Measurements from ENCODE around the gene TMIGD3.

TMIGD3 gene

DNA sequence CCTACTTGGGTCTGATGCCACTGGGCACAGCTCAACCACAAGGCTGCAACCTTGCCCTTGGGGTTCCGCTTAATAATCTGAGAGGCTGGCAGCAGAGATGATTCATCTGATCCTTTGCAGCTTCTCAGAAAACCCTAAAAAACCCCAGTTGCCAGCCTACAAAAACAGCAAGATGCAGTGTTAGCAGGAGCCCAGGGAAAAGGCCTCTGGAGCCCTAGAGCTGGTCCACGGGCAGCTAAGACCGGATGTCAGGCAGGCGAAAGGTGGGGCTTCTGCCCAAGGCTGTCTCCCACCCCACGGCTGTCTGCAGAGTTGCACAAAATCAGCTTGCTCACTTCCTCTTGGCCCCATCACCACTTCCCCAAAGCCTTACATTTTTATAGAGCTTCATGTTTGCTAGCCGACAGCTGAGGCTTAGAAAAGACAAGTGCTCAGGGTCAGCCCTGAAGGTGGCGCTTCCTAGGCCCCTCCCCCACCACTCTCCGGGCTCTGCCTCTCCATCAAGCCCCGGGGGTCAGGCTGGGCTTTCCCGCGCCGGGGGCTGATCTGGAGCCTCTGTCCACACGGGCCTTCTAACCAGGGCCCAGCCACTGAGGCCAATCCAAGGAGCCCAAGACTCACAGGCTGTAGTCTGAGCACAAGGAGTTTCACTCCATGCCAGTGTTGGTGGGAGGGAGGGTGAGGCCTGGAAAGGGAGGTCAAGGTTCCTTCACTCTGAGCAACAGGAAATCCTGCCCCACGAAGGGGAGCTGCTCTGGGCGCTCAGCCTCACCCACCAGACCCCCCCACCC is 4.2 kb upstream of the TMIGD3 start:
- TF ChIP-seq SUZ12 (IDR thresholded peaks at IDR 0.05; ENCODE audit: extremely low read depth, insufficient read depth, insufficient read length) (no peak), YY1 (IDR thresholded peaks at IDR 0.05; ENCODE audit: insufficient read depth, insufficient read length) (no peak), ZNF274 (IDR thresholded peaks at IDR 0.05; ENCODE audit: low read depth, low read length) (no peak)
- H3K9me3 ChIP-seq (ENCODE audit: insufficient read depth, low read length) = no peaks in the 10 kb centered on the region
- H3K4me3 ChIP-seq (ENCODE audit: insufficient read length, low read depth) = peak overlapping the region; percentile 51
- H3K36me3 ChIP-seq (ENCODE audit: insufficient read depth, insufficient read length, low read length) = no peaks in the 10 kb centered on the region
- H3K27me3 ChIP-seq (ENCODE audit: insufficient read depth, insufficient read length) = peaks cover 4% of the 10 kb centered on the region
- peak; percentile 61 for DNase-seq (ENCODE audit: low read depth, low spot score)
- peak overlapping the region; percentile 91 for H3K9ac ChIP-seq (ENCODE audit: insufficient read length, low read depth)
- H3K4me1 ChIP-seq (ENCODE audit: insufficient read depth, insufficient read length) = no peaks in the 10 kb centered on the region

DNA sequence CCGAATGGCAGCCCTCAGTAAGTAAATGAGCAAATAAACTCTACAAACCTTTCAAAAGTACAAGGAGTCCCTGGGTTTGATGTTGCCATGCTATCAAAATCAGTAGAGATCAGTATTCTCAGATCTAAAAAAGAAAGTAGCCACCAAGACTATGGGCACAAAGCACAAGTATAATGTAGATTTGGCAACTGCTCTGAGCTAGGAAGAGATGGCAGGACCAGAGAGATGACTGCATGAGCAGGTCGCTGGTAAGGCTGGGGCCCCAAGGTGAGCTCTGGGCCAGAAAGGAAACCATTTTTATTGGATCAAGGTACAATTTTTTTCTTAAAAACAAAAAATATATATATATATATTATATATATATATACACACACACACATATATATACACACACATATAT is 3.1 kb upstream of the TMIGD3 start:
- TF ChIP-seq YY1 (IDR thresholded peaks at IDR 0.05; ENCODE audit: insufficient read depth, insufficient read length) (no peak), ZNF274 (IDR thresholded peaks at IDR 0.05; ENCODE audit: low read depth, low read length) (no peak), SUZ12 (IDR thresholded peaks at IDR 0.05; ENCODE audit: extremely low read depth, insufficient read depth, insufficient read length) (no peak)
- no peak overlapping the region for H3K9ac ChIP-seq (ENCODE audit: insufficient read length, low read depth)
- H3K36me3 ChIP-seq (ENCODE audit: insufficient read depth, insufficient read length, low read length) = no peaks in the 10 kb centered on the region
- no peak overlapping the region for H3K4me3 ChIP-seq (ENCODE audit: insufficient read length, low read depth)
- no peak for DNase-seq (ENCODE audit: low read depth, low spot score)
- no peaks in the 10 kb centered on the region for H3K9me3 ChIP-seq (ENCODE audit: insufficient read depth, low read length)
- peaks cover 4% of the 10 kb centered on the region for H3K27me3 ChIP-seq (ENCODE audit: insufficient read depth, insufficient read length)
- H3K4me1 ChIP-seq (ENCODE audit: insufficient read depth, insufficient read length) = no peaks in the 10 kb centered on the region

DNA sequence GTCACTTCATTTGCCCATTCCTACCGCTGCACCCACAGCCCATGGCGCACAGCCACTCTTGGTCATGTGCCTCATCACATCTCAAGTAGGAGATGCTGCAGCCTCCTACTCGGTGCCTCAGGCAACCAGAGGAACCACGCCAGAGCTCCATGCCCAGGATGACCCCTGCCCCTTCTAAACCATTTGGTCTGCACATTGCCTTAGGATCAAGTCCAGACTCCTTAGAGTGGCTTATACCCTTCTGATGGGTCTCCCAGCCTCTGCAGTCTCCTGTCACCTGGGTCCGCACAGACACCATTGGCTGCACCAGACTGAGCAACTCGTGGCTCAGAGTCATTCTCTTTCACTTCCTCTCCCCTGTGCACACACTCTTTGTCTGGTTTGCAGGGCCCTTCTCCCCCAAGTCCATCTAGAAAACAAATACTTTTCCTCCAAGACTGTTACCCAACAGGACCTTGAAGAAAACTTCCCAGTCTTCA is 2.2 kb upstream of the TMIGD3 start:
- Histone ChIP-seq H3K4me3 (ENCODE audit: insufficient read length, low read depth) (no peak overlapping the region), H3K4me1 (ENCODE audit: insufficient read depth, insufficient read length) (no peaks in the 10 kb centered on the region), H3K36me3 (ENCODE audit: insufficient read depth, insufficient read length, low read length) (no peaks in the 10 kb centered on the region), H3K27me3 (ENCODE audit: insufficient read depth, insufficient read length) (peaks cover 4% of the 10 kb centered on the region), H3K9ac (ENCODE audit: insufficient read length, low read depth) (no peak overlapping the region), H3K9me3 (ENCODE audit: insufficient read depth, low read length) (no peaks in the 10 kb centered on the region)
- TF ChIP-seq YY1 (IDR thresholded peaks at IDR 0.05; ENCODE audit: insufficient read depth, insufficient read length) (no peak), SUZ12 (IDR thresholded peaks at IDR 0.05; ENCODE audit: extremely low read depth, insufficient read depth, insufficient read length) (no peak), ZNF274 (IDR thresholded peaks at IDR 0.05; ENCODE audit: low read depth, low read length) (no peak)
- DNase-seq (ENCODE audit: low read depth, low spot score) = no peak

DNA sequence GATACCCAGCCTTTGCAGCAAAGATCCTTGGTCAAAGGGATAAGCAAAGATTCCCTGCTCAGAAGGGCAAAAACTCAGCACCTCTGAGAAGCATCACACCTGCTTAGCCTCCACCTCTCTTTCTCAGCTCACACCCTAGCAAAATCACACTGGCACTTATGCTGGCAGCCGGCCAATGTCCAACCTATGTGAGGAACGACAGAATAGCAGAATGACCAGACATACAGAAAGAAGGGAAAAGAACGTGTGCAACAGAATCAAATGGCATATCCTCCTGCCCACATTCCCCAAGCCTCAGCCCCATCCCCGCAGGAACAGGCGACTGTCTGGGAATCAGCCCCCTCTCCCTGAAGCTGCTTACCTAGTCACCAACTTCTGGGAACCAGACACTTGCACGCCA is 664 bp upstream of the TMIGD3 start:
- H3K4me1 ChIP-seq (ENCODE audit: insufficient read depth, insufficient read length) = no peaks in the 10 kb centered on the region
- TF ChIP-seq YY1 (IDR thresholded peaks at IDR 0.05; ENCODE audit: insufficient read depth, insufficient read length) = no peak
- no peak for TF ChIP-seq SUZ12 (IDR thresholded peaks at IDR 0.05; ENCODE audit: extremely low read depth, insufficient read depth, insufficient read length)
- no peak for TF ChIP-seq ZNF274 (IDR thresholded peaks at IDR 0.05; ENCODE audit: low read depth, low read length)
- DNase-seq (ENCODE audit: low read depth, low spot score) = no peak
- no peak overlapping the region for H3K4me3 ChIP-seq (ENCODE audit: insufficient read length, low read depth)
- no peak overlapping the region for H3K9ac ChIP-seq (ENCODE audit: insufficient read length, low read depth)
- no peaks in the 10 kb centered on the region for H3K36me3 ChIP-seq (ENCODE audit: insufficient read depth, insufficient read length, low read length)
- peaks cover 4% of the 10 kb centered on the region for H3K27me3 ChIP-seq (ENCODE audit: insufficient read depth, insufficient read length)
- no peaks in the 10 kb centered on the region for H3K9me3 ChIP-seq (ENCODE audit: insufficient read depth, low read length)

DNA sequence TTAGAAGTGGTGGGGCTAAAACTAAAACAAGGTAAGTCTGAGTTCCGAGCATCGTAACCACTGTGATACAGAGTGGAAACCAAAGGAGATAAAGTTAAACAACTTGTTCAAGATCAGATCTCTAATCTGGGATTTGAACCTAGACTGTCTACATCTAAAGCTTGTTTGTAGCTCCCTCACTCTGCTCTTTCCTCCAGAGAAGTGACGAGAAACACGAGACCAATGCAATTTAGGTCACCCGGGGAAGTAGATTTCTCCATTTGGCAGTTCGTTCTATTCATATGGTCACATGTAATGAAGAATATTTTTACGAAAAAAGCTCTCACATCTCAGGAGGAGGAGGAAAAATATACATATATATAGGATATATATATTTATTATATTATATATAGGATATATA is 1.8 kb downstream of the TMIGD3 start:
- Histone ChIP-seq H3K27me3 (ENCODE audit: insufficient read depth, insufficient read length) (peaks cover 4% of the 10 kb centered on the region), H3K4me1 (ENCODE audit: insufficient read depth, insufficient read length) (no peaks in the 10 kb centered on the region), H3K4me3 (ENCODE audit: insufficient read length, low read depth) (no peak overlapping the region), H3K9ac (ENCODE audit: insufficient read length, low read depth) (no peak overlapping the region), H3K9me3 (ENCODE audit: insufficient read depth, low read length) (no peaks in the 10 kb centered on the region), H3K36me3 (ENCODE audit: insufficient read depth, insufficient read length, low read length) (no peaks in the 10 kb centered on the region)
- DNase-seq (ENCODE audit: low read depth, low spot score) = no peak
- TF ChIP-seq YY1 (IDR thresholded peaks at IDR 0.05; ENCODE audit: insufficient read depth, insufficient read length) (no peak), SUZ12 (IDR thresholded peaks at IDR 0.05; ENCODE audit: extremely low read depth, insufficient read depth, insufficient read length) (no peak), ZNF274 (IDR thresholded peaks at IDR 0.05; ENCODE audit: low read depth, low read length) (no peak)

DNA sequence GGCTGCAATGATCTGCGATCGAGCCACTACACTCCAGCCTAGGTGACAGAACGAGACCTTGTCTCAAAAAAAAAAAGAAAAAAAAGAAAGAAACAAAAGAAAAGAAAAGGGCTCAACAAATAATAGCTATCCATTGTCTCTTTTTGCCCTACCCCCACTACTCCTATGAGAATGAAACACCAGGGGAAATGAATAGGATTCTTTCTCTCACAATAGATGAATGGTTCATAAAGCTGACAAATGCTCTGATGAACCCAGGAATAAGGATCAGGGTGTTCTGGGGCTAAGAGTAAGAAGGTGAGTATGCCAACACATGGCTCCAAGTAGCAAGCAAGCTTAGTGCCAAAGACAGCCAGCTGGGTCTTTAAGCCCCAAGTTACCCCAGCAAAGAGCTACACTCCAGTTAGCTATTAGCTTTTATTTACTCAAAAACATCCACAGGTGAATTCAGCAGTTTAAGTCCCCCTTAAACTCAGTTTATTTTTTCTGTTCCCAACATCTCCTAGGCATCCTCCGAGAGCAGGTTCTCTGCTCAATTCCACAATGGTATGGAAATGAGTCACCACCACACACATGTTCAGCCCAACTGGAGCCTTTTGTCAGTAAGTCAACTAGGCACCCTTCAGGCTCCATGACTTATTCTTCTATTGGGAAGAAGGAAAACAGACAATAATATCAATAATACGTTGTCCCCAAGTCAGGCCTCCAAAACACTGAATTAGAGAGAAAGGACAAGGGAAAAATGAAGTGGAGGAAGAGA is 4.2 kb downstream of the TMIGD3 start:
- Histone ChIP-seq H3K9ac (ENCODE audit: insufficient read length, low read depth) (no peak overlapping the region), H3K4me1 (ENCODE audit: insufficient read depth, insufficient read length) (no peaks in the 10 kb centered on the region), H3K36me3 (ENCODE audit: insufficient read depth, insufficient read length, low read length) (no peaks in the 10 kb centered on the region), H3K27me3 (ENCODE audit: insufficient read depth, insufficient read length) (peaks cover 4% of the 10 kb centered on the region), H3K4me3 (ENCODE audit: insufficient read length, low read depth) (no peak overlapping the region), H3K9me3 (ENCODE audit: insufficient read depth, low read length) (no peaks in the 10 kb centered on the region)
- DNase-seq (ENCODE audit: low read depth, low spot score) = no peak
- TF ChIP-seq YY1 (IDR thresholded peaks at IDR 0.05; ENCODE audit: insufficient read depth, insufficient read length) (no peak), ZNF274 (IDR thresholded peaks at IDR 0.05; ENCODE audit: low read depth, low read length) (no peak), SUZ12 (IDR thresholded peaks at IDR 0.05; ENCODE audit: extremely low read depth, insufficient read depth, insufficient read length) (no peak)

DNA sequence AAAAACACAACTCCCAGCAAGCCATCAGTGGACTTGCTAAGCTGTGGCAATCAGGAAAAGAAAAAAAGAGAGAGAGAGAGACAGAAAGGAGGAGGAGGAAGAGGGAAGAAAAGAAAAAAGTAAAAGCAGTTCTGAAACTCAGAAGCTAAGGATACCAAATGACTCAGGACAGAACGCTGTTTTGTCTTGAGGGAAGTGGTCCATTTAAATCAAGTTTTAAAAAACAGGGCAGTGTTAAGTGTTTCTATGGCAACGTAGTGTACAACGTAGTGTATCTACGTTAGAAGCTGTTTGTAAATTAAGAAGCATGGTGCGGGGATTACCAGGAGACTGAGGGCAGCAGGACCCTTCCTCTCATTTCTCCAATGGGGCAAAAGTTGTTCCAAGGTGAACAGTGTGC is 5.8 kb downstream of the TMIGD3 start:
- DNase-seq (ENCODE audit: low read depth, low spot score) = no peak
- Histone ChIP-seq H3K27me3 (ENCODE audit: insufficient read depth, insufficient read length) (no peaks in the 10 kb centered on the region), H3K9me3 (ENCODE audit: insufficient read depth, low read length) (no peaks in the 10 kb centered on the region; the same call in 1 of the 2 replicates), H3K9ac (ENCODE audit: insufficient read length, low read depth) (no peak overlapping the region), H3K4me3 (ENCODE audit: insufficient read length, low read depth) (no peak overlapping the region), H3K4me1 (ENCODE audit: insufficient read depth, insufficient read length) (no peaks in the 10 kb centered on the region), H3K36me3 (ENCODE audit: insufficient read depth, insufficient read length, low read length) (no peaks in the 10 kb centered on the region)
- no peak for TF ChIP-seq ZNF274 (IDR thresholded peaks at IDR 0.05; ENCODE audit: low read depth, low read length)
- no peak for TF ChIP-seq SUZ12 (IDR thresholded peaks at IDR 0.05; ENCODE audit: extremely low read depth, insufficient read depth, insufficient read length)
- TF ChIP-seq YY1 (IDR thresholded peaks at IDR 0.05; ENCODE audit: insufficient read depth, insufficient read length) = no peak

Measured in NT2/D1 (cell line).